GM18498 (cell line): ENCODE data around the gene GOLM1.
"Not testable (repeated sequence)": the region's sequence is repeated elsewhere in the genome, so short reads cannot be mapped to it uniquely, and the experiment has no call there.

ENCODE experiments used
- ATAC-seq: cut with Tn5 transposase; IDR thresholded peaks from one replicate; pipeline ENCODE4 v1.9.1; 2021; ENCODE audit warnings: mild to moderate bottlenecking, moderate library complexity; ENCODE audit not compliant: unreplicated experiment

The GOLM1 gene, protein sequence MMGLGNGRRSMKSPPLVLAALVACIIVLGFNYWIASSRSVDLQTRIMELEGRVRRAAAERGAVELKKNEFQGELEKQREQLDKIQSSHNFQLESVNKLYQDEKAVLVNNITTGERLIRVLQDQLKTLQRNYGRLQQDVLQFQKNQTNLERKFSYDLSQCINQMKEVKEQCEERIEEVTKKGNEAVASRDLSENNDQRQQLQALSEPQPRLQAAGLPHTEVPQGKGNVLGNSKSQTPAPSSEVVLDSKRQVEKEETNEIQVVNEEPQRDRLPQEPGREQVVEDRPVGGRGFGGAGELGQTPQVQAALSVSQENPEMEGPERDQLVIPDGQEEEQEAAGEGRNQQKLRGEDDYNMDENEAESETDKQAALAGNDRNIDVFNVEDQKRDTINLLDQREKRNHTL

DNA sequence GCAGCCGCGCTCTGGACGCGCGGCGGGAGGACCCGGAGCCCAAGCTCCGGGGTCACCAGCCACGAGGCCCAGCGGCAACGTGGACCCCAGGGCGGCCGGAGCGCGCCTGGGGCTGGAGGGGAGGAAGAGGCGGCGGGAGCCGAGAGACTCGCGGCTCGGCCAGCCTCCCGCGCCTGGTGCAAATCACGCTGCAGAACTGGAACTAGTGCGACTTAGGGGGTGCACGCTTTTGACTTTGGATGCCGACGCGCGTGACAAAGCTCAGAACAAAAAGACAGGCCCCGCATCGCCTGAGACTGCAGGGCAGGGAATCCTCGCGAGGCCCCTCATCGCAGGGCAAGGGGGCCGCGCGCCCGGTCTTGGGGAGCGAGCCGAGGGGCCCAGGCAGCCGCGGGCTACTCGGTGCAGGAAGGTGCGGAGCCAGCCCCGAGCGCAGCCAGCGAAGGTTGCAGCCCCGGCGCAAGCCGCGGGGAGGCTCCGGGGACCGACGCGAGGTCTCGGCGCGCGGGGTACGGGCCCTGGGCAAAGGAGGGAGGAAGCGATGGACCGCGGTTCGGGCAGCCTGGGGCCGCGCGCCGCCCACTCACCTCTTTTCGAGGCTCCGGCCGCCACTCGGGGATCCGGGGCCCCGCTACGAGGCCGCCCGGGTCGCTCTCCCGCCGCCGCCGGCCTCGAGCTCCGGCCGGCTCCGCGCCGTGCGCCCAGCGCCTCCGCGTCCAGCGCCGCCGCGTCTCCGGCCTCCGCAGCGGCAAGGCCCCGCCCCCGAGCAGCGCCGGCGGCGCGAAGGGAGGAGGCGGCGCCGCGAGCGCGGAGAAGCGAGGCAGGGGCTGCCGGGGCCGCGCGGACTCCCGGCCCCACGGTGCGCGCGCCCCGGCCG lies at the start of gene GOLM1:
Gene GOLM1, minus strand, starts transcription at position 735 of the 877 bp plus-strand sequence. CDS start 20,238 bp downstream, outside the sequence.
- peak; percentile 84 for ATAC-seq

DNA sequence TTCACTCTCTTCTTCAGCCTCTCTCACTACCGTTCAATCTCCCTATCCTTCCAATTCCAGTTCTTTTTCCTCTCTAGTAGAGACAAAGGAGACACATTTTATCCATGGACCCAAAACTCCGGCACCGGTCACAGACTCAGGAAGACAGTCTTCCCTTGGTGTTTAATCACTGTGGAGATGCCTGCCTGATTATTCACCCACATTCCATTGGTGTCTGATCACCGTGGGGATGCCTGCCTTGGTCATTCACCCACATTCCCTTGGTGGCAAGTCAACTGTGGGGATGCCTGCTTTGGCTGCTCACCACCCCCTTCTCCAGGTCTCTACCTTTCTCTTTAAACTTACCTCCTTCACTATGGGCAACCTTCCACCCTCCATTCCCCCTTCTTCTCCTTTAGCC lies 47.3 kb upstream of the GOLM1 start:
- ATAC-seq, result not testable (repeated sequence)

DNA sequence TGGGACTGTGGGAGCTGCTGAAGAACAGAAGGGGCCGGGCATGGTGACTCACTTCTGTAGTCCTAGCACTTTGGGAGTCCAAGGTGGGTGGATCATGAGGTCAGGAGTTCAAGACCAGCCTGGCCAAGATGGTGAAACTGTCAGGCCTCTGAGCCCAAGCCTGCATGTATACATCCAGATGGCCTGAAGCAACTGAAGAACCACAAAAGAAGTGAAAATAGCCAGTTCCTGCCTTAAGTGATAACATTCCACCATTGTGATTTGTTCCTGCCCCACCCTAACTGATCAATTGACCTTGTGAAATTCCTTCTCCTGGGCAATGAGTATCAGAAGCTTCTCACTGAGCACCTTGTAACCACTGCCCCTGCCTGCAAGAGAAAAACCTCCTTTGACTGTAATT lies 46.6 kb upstream of the GOLM1 start:
- ATAC-seq, result not testable (repeated sequence)

DNA sequence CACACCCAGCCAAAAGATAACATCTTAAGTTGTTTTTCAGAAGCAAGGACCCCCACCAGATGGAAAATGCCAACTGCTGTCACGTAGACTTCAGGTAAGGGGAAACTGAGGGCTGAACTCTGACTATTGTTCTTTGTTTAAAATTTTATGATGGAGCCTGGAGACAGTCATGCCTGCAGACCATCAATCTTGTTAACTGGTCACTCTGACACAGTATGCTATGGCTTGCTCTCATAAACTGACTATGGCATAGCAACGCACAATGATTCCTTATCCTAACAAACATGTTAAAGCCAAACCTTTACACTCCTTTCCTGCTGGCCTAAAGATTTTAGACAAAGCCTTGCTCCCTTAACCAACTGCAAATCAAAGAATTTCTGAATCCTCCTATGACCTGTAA lies 43.6 kb upstream of the GOLM1 start:
- no peak for ATAC-seq

DNA sequence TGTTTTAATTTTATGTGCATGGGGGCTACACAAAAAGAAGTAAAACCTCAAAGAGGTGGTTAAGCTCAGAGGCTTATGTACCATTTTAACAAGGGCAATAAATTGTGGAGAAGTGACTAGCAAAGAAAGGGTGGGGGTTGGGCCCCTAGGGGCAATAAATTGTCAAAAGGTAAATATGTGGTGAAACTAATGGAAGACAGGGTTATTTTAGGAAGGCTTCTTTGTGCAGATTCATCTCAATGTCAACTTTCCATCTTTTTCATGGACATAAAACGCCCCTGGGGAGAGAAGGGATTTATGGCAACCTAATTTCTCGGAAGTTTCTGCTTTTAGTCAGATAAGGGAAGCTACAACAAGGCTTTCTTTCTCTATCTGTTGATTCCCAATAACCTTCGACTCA lies 42.5 kb upstream of the GOLM1 start:
- ATAC-seq, result no peak

DNA sequence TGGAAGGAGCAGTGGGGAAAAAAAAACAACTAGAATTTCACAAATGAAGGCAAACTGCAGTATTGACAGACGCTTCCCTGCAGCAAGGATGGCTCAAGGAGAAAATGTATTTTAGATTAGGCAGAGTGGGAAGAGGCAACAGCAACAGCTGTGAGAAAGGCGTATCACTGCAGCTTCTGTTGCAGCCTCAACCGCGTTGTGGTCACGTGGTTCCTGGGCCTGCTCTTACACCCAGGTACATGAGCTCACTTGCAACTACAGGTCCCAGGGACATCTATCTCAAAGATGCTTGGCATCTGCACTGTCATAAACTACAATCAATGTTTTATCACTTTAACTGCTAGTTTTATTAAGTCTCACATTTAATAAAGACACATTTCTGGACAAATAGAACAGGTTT lies 36.0 kb upstream of the GOLM1 start:
- no peak for ATAC-seq

DNA sequence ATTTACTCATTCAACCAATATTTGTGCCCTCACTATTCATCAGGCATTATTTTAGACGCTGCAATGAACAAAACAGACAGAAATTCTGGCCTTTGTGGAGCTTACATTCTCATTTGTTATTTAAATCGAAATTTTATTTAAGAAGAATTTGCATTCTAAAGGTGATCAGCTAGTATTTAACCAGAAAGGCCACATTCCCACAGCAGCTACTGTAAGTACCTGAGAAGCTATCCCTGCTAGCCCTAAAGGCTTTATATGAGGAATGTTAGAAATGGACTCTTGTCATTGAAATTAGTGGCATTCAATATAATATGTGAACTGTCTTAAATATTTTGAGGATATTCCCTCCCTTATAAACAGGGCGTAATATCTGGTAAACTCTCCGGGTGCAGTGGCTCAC lies 35.0 kb upstream of the GOLM1 start:
- ATAC-seq, result no peak

DNA sequence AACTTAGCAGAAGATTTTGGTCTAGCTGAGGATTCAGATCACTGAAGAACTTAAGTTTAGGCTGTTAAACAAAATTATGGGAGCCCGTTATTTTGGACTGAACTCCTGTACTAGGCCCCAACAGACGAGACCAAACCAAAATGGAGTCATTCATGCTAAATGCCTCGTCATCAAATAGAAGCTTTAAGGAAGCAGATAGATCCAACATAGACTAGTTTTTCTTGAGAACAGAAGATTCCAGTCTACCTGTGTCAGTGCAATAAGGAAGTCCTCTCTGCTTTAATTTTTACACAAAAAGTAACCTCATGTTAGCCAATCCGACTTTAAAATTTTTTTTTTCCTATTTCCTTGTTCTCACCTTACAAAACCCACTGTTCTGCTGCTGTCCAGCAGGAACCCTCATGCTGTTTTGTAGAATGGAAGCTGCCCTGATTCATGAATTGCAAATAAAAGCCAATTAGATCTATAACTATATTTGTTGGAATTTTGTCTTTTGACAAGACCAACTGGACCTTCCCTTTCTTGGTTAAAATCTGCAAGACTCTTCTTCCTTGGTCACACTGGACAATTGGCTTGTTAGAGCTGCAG lies 29.0 kb upstream of the GOLM1 start:
- ATAC-seq, result no peak

DNA sequence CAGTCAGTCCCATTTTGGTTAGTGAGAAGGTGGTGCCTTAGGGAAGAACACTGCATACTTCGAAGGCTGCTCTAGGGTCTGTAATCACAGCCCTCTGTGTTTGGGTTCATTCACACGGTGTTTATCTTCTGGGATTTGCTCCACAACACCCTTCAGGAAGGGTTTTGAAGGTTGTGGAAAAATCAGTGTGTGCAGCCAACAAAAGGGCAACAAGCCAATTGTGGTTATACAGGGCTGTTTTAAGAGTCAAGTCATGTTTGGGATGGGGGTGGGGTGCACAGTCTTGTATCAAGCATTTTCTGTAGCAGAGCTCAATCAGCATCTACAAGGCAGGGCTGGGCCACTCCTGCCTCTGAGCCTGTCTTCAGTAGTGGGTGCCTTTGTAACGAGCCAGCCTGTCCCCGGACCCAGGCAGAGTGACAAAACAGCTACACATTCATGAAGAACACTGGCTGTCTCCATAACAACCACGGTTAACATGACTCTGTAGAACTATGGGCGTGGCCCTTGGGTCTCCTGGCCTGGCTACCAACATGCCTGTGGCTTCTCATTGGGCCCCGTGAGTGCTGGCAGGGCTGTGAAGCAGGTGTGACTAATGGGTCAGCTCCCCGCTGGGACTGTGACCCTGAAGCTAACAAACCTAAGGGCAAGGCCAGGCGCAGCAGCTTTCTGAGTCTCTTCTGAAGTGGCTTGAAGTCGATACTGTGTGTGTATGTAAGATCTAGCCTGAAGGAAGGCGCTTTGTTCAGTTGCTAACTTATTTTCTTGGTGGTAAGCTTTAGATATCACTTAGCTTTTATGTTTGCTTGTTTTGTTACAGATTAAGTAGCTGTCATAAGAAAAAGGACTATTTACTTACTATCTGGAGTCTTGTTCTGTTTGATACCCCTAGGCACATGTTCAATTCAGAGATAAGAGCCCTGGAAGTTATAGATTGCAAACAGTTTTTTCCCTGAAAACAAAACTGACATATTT lies 27.9 kb upstream of the GOLM1 start:
- ATAC-seq, result no peak

DNA sequence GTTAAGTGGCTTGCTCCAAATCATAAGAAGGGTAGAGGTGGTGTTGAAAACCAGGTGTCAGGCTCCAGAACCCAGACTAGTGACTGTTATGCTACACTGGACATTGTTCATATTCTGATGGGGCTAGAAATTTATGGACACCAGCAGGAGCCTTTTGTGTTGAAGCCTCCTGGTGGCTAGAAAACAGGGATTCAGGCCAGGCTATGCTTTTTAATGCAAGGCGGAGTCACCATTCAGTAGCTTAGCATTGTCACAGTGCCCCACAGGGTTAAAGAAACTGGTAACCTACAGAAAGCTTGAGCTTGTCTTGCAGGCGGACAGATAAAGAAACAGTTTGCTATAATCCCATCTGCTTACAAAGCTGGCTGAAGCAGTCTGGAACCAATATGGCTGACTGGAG lies 23.0 kb upstream of the GOLM1 start:
- no peak for ATAC-seq

DNA sequence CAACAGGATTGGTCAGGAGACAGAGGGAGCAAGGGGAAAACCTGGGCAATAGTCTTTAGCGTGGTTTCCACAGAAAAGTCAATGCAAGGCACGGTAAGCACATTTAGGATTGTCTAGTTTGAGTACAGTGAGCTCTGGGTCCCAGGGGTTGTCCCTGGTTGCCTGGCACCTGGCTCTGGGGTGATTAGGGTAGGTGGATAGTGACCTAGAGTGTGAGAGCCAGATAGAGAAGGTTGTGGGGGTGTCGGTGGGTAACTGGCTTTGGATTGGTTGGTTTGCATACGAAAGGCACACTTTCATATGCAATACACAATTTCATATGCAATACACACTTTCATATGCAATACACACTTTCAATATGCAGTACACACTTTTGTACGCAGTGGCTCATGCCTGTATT lies 20.1 kb upstream of the GOLM1 start:
- no peak for ATAC-seq

DNA sequence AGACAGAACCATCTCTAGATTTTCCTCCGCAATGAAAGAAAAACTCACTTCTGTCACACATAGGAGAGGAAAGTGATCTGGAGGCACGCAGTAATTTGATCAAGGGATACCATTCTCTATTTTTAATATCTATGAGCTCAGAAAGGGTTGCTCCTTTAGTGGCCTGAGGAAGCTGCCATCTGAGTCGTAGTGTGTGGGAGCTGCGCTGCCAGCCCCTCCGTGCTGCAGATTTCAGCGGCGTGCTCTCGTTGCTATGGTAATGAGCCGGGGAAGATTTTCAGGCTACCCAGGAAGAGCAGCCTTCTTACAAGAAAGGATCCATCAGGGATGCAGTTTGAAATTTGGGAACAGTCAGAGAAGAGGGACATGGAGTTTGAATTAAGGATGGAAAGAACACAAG lies 17.1 kb upstream of the GOLM1 start:
- ATAC-seq, result no peak

DNA sequence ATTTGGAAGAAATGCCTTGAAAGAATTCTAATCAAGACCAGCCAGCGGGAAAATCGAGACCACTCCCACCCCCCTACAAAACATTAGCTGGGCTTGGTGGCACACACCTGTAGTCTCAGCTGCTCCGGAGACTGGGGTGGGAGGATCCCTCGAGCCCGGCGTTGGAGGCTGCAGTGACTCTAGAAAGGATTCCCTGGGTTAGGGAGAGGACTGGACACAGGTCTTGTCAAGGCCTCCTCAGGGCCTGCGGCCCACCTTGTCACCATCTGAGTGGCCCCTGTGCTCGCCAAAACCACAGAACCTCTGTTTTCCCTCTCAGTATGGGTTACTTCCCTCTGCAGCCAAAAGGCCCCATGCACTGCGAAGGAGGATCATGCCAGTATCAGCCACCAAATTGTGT lies 16.5 kb upstream of the GOLM1 start:
- ATAC-seq, result no peak

DNA sequence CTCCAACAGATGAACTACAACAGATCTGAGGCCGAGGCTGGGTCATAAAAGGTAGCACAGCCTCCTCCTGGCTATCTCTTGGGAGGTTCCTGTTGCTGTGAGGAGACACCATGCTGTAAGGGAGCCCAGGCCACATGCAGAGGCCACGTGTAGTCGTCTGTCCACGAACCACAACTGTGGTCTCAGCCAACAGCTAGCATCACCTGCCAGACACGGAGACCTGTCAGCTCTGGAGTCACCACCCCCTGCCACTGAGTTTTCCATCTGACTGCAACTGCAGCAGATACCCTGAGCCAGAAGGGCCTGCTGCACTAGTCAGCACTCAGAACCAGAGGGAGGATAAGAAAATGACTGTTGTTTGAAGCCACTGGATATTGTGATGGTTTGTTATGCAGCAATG lies 12.7 kb upstream of the GOLM1 start:
- no peak for ATAC-seq

DNA sequence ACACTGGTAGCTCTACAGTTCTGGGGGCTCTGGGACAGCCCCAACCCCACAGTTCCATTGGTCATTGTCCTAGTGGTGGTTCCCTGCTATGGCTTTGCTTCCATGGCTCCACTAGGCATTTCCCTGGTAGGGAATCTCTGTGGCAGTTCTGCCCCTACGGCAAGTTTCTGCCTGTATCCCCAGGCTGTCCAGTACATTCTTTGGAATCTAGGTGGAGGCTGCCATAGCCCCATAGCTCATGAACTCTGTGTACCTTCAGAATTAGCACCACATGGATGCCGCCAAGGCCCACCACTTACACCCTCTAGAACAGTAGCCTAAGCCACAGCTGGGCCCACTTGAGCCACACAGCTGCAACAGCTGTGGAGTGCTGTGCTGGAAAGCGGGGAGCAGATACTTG lies 3.3 kb upstream of the GOLM1 start:
- ATAC-seq, result no peak

DNA sequence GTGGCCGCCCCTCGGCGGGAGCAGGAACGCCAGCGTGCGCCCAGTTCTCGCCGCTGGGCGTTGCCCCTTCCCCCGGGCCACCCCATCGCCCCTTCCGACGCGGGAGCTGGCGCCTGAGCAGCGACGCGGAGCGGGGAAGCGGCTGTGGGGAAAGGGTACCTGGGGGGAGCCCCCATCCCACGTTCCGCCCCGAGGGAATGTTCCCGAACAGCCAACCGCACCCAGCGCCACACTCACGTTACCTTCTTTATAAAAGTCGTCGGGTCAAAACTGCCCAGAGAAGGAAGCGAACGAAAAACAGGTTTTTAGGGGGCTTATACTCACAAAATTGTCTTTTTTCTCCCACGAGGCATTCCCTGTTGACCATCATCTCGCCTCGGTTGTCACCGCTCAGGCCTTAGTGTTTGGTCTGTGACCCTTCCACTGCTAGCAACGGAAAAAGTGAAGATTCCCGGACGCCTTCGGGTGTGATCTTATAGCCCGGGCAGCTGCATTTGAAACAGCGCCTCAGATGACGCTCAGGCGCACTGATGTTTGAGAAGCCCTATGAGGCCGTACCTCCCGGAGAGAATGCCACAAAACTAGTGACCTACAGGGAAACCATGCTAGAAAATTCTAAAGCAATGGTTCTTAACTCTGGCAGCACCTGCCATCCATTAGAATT lies 475 bp upstream of the GOLM1 start:
- ATAC-seq, result no peak

DNA sequence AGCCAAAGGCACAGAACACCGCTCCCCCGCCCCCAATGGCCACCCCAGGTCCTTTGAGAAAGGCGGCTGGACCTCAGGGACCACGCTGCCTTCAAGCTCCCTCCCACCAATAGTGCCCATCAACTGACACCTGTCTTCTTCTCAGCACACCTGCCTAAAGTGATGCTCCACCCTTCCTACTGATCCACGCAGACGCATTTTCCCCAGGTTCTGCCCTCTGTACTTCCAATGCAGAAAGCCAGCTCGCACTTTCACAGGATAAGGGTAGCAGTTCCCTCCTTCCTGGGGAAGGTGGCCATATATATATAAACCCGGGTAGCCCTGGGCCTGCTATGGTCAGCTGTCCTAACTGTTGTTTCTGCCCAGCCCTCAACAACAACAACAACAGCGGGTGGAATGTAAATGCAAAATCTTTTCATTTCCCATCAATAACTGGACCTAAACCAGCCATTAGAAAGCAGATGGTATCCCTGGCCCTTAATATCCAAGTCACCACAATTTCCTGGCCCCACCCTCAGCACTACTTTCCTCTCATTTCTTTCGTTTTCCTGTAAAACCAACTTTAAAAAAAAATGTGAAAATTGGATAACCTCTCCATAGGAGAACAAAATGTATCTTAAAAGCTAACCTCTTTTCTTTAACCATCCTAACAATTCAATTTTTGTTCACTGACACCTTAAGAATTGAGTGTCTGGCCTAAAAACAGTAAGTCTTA lies 1.7 kb downstream of the GOLM1 start:
- ATAC-seq, result no peak

DNA sequence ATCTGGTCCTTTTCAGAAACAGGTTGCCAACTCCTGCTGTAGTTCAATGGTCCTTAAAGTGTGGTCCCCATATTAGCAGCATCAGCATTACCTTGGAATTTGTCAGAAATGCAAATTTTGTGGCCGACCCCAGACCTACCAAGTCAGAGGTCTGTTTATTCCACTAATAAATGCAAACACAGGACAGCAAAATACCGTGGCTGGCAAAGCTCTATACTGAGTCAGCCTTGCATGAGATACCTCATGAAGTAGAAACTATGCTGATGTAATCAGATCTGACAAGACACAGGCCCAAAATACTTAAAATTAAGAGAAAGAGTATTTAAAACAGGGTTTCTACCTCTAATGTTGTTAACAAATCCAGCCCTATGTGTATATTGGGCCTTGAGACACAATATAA lies 3.0 kb downstream of the GOLM1 start:
- ATAC-seq, result no peak

DNA sequence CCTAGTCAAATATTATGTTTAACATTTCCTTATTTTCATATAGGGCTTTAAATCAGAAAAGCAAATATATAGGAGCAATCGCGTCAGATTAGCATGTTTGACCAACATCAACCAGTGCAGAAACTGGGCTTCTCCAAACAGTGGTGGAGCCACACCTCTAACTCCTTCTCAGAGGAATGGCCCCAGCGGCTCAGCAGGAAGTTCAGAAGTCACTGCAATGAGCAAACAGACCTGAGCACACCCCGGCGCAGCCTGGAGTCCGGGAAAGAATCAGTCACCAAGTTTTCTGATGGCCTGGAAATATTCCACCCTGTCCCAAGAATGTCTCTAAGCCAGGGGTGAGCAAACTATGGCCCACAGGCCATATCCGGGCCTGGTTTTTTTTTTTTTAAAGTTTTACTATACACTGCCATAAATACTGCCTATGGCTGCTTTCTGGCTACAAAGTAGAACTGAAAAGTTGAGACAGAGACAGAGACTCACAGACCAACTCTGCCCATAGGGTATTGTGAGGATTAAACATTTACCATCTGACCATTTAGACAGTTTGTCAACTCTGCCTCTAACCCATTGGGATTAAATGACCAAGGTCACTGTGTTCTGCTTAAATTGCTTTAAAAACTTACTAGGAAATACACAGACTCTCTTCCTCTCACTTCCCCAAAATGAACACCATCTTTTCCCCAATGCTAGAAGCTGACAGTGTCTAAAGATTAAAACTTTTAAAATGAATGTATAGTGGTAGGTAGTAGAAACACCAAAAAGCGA lies 5.4 kb downstream of the GOLM1 start:
- no peak for ATAC-seq
